Measurements from ENCODE around the gene TTC13. TPM values are rescaled to one million over a fixed set of nuclear protein-coding genes. Genes with fewer than 3 reads are reported as not detected.

TTC13 gene
- total RNA-seq, 4 donors from 2014 or later: 14.4 to 28.5 (median 26.1) TPM

GRCh38 chr1:230970432-230970831 lies 8.2 kb downstream of the TTC13 start:
- H3K9me3 ChIP-seq: no peaks in the 10 kb centered on the region
- no peak overlapping the region for H3K4me3 ChIP-seq (replicated peaks in 1 of 3)
- no peak overlapping the region for H3K27ac ChIP-seq
- no peaks in the 10 kb centered on the region for H3K36me3 ChIP-seq
- intact Hi-C loops (cut with DNase I): loop anchor here (10.0 kb wide), 1 partner anchor 74 kb away; the partner anchor contains the start of gene FAM89A
- H3K27me3 ChIP-seq: no peaks in the 10 kb centered on the region
- DNase-seq: no peak
- TF ChIP-seq CTCF (IDR thresholded peaks at IDR 0.05) (no peak), POLR2A (IDR thresholded peaks at IDR 0.05) (no peak)
- 89 to 90% methylated on average over 5 of the region's 5 CpGs for WGBS, 2 donors
- no peaks in the 10 kb centered on the region for H3K4me1 ChIP-seq

GRCh38 chr1:230966358-230966873 lies 12.2 kb downstream of the TTC13 start:
- no peaks in the 10 kb centered on the region for H3K27me3 ChIP-seq
- intact Hi-C loops (cut with DNase I): no loop called here
- no peaks in the 10 kb centered on the region for H3K4me1 ChIP-seq
- no peak overlapping the region for H3K4me3 ChIP-seq (replicated peaks in 1 of 3)
- TF ChIP-seq POLR2A (IDR thresholded peaks at IDR 0.05) (no peak), CTCF (IDR thresholded peaks at IDR 0.05) (no peak)
- no peaks in the 10 kb centered on the region for H3K36me3 ChIP-seq
- no peaks in the 10 kb centered on the region for H3K9me3 ChIP-seq
- no peak overlapping the region for H3K27ac ChIP-seq
- DNase-seq: no peak
- 88 to 91% methylated on average over 5 of the region's 5 CpGs for WGBS, 2 donors

- TF ChIP-seq CTCF (IDR thresholded peaks at IDR 0.05) (no peak), POLR2A (IDR thresholded peaks at IDR 0.05) (no peak)
- H3K27ac ChIP-seq: no peak overlapping the region
- no peaks in the 10 kb centered on the region for H3K27me3 ChIP-seq
- DNase-seq: no peak
- no peaks in the 10 kb centered on the region for H3K36me3 ChIP-seq
- WGBS, 2 donors: 93 to 96% methylated on average over 5 of the region's 5 CpGs
- intact Hi-C loops (cut with DNase I): no loop called here
- H3K4me1 ChIP-seq: no peaks in the 10 kb centered on the region
- H3K4me3 ChIP-seq (replicated peaks in 1 of 3): no peak overlapping the region
- no peaks in the 10 kb centered on the region for H3K9me3 ChIP-seq
These were observed 13.1 kb downstream of the TTC13 start for GRCh38 chr1:230965535-230965934.

- H3K36me3 ChIP-seq: no peaks in the 10 kb centered on the region
- no peak for DNase-seq
- intact Hi-C loops (cut with DNase I): no loop called here
- H3K4me3 ChIP-seq (replicated peaks in 1 of 3): no peak overlapping the region
- WGBS, 2 donors: 44 to 52% methylated on average over 2 of the region's 2 CpGs
- no peaks in the 10 kb centered on the region for H3K4me1 ChIP-seq
- no peak overlapping the region for H3K27ac ChIP-seq
- TF ChIP-seq POLR2A (IDR thresholded peaks at IDR 0.05) (no peak), CTCF (IDR thresholded peaks at IDR 0.05) (no peak)
- H3K27me3 ChIP-seq: no peaks in the 10 kb centered on the region
- H3K9me3 ChIP-seq: no peaks in the 10 kb centered on the region
These were observed 13.8 kb downstream of the TTC13 start for GRCh38 chr1:230964896-230965295.

GRCh38 chr1:230958370-230958769 lies 20.3 kb downstream of the TTC13 start:
- no peak overlapping the region for H3K27ac ChIP-seq
- WGBS, 2 donors: 94 to 97% methylated on average over 4 of the region's 4 CpGs
- no peaks in the 10 kb centered on the region for H3K27me3 ChIP-seq
- H3K9me3 ChIP-seq: no peaks in the 10 kb centered on the region
- intact Hi-C loops (cut with DNase I): no loop called here
- no peak overlapping the region for H3K4me3 ChIP-seq (replicated peaks in 1 of 3)
- no peak for DNase-seq
- TF ChIP-seq CTCF (IDR thresholded peaks at IDR 0.05): no peak
- no peak for TF ChIP-seq POLR2A (IDR thresholded peaks at IDR 0.05)
- H3K4me1 ChIP-seq: no peaks in the 10 kb centered on the region
- no peaks in the 10 kb centered on the region for H3K36me3 ChIP-seq

All from thyroid gland (tissue), 4 donors.